SK-N-SH (cell line): Measurements from ENCODE around the gene DDX24. TPM values are rescaled to one million over a fixed set of nuclear protein-coding genes. Genes with fewer than 3 reads are reported as not detected.

Source experiments
- CTCF ChIA-PET: fragments of 300-600, 350-600 bp; formaldehyde crosslinking; extraction: SDS; loops from one replicate; lab custom pipeline; 2021; lab: Yijun Ruan, JAX
- POLR2A ChIA-PET: fragments of 350-600 bp; sonication (Branson Sonifier 250); formaldehyde crosslinking; extraction: SDS; loops from one replicate; lab custom pipeline; 2020; ENCODE audit warnings: antibody characterized with exemption, inconsistent platforms; lab: Yijun Ruan, JAX
- DNase-seq: peaks from one replicate; pipeline ENCODE4 v3.0.0; 2012
- H2AFZ ChIP-seq: fragments of 200-600 bp; sonication (generic); 2 replicates; pipeline ENCODE4 v1.8.1; 2016; ENCODE audit warnings: antibody characterized with exemption, mild to moderate bottlenecking, low read depth
- H3F3A ChIP-seq: fragments of 200-600 bp; sonication (generic); replicated peaks from 2 replicates; pipeline ENCODE3; 2016; ENCODE audit warnings: antibody characterized with exemption, mild to moderate bottlenecking; ENCODE audit not compliant: insufficient read depth
- H3K27ac ChIP-seq, 2 experiments: fragments of 200-500 bp in 1 of 2; fragments of 200-600 bp in 1 of 2; sonication (Bioruptor generic) in 1 of 2; sonication (generic), shearing (Covaris generic) in 1 of 2; 2 replicates each; pipeline versions ENCODE4 v1.5.1 to v1.6.1; 2014 to 2016; ENCODE audit warnings: low read depth in 2 of 2, inconsistent platforms in 1 of 2, low read length in 1 of 2, mild to moderate bottlenecking in 1 of 2, mixed read lengths in 1 of 2
- H3K27me3 ChIP-seq: fragments of 200-600 bp; sonication (generic), shearing (Covaris generic); 2 replicates; pipeline ENCODE4 v1.6.1; 2016; ENCODE audit warnings: mixed run types; ENCODE audit not compliant: insufficient read depth
- H3K36me3 ChIP-seq, 2 experiments: fragments of 200-500 bp in 1 of 2; fragments of 200-600 bp in 1 of 2; sonication (Bioruptor generic) in 1 of 2; sonication (generic) in 1 of 2; replicated peaks in 1 of 2; 2 replicates each; pipeline versions ENCODE3 to v1.5.1; 2014 to 2016; ENCODE audit warnings: low read length in 1 of 2, mild to moderate bottlenecking in 1 of 2; ENCODE audit not compliant: insufficient read depth in 2 of 2, control insufficient read depth in 1 of 2
- H3K4me1 ChIP-seq, 2 experiments: fragments of 200-500 bp in 1 of 2; fragments of 200-600 bp in 1 of 2; sonication (Bioruptor generic) in 1 of 2; sonication (generic), shearing (Covaris generic) in 1 of 2; 2 replicates each; pipeline versions ENCODE4 v1.5.1 to v1.6.1; 2014 to 2016; ENCODE audit warnings: low read depth in 1 of 2, low read length in 1 of 2, mixed run types in 1 of 2; ENCODE audit not compliant: insufficient read depth in 2 of 2, control insufficient read depth in 1 of 2
- H3K4me2 ChIP-seq: fragments of 200-600 bp; sonication (generic), shearing (Covaris generic); 2 replicates; pipeline ENCODE4 v1.6.1; 2017; ENCODE audit warnings: mixed run types
- H3K4me3 ChIP-seq, 2 experiments: fragments of 200-500 bp in 1 of 2; fragments of 200-600 bp in 1 of 2; sonication (Bioruptor generic) in 1 of 2; sonication (generic), shearing (Covaris generic) in 1 of 2; 2 replicates each; pipeline versions ENCODE4 v1.5.1 to v1.8.1; 2014 to 2016; ENCODE audit warnings: low read depth in 2 of 2, inconsistent platforms in 1 of 2, low read length in 1 of 2, mild to moderate bottlenecking in 1 of 2, mixed read lengths in 1 of 2, moderate library complexity in 1 of 2
- H3K79me2 ChIP-seq: fragments of 200-600 bp; sonication (generic); 2 replicates; pipeline ENCODE4 v1.8.1; 2017; ENCODE audit warnings: mild to moderate bottlenecking; ENCODE audit not compliant: insufficient read depth
- H3K9ac ChIP-seq: fragments of 200-600 bp; sonication (generic); 2 replicates; pipeline ENCODE4 v1.6.1; 2017; ENCODE audit warnings: mixed run types
- H3K9me2 ChIP-seq: fragments of 200-600 bp; sonication (generic); 2 replicates; pipeline ENCODE4 v1.6.1; 2017; ENCODE audit warnings: mixed run types
- H3K9me3 ChIP-seq: fragments of 200-600 bp; sonication (generic); 2 replicates; pipeline ENCODE4 v1.6.1; 2017; ENCODE audit warnings: mixed run types, mild to moderate bottlenecking, moderate library complexity
- H4K20me1 ChIP-seq: fragments of 200-600 bp; sonication (generic); 2 replicates; pipeline ENCODE4 v1.6.1; 2017; ENCODE audit warnings: mild to moderate bottlenecking, mixed run types; ENCODE audit not compliant: insufficient read depth
- CTCF ChIP-seq: fragments of 200-600 bp; sonication (generic); IDR thresholded peaks from 2 replicates; pipeline ENCODE4 v1.6.1; 2017; ENCODE audit warnings: antibody characterized with exemption, mild to moderate bottlenecking, moderate library complexity
- ELF1 ChIP-seq: IDR thresholded peaks from 2 replicates; pipeline ENCODE4 v1.4.0; 2012
- FOXJ3 ChIP-seq: sonication (generic); formaldehyde crosslinking; IDR thresholded peaks from 2 replicates; pipeline ENCODE4 v1.5.1; 2020; ENCODE audit warnings: mild to moderate bottlenecking, missing genetic modification reagents
- FOXM1 ChIP-seq: IDR thresholded peaks from 2 replicates; pipeline ENCODE4 v1.4.0; 2012; ENCODE audit warnings: low read depth, mild to moderate bottlenecking
- GABPA ChIP-seq: IDR thresholded peaks from 2 replicates; pipeline ENCODE4 v1.4.0; 2012; ENCODE audit warnings: low read depth, mild to moderate bottlenecking
- GATA2 ChIP-seq: sonication (generic); formaldehyde crosslinking; IDR thresholded peaks from 2 replicates; pipeline ENCODE4 v1.5.0; 2020; ENCODE audit warnings: mild to moderate bottlenecking, missing genetic modification reagents
- JUND ChIP-seq: IDR thresholded peaks from 2 replicates; pipeline ENCODE4 v1.4.0; 2012
- MAX ChIP-seq: IDR thresholded peaks from 2 replicates; pipeline ENCODE4 v1.4.0; 2012; ENCODE audit warnings: low read depth
- MXI1 ChIP-seq: IDR thresholded peaks from 2 replicates; pipeline ENCODE4 v1.6.1; 2012; ENCODE audit warnings: mild to moderate bottlenecking, low read depth, low read length, improper control_type of control experiment
- NFIC ChIP-seq: IDR thresholded peaks from 2 replicates; pipeline ENCODE4 v1.4.0; 2012; ENCODE audit warnings: borderline replicate concordance
- NRF1 ChIP-seq: IDR thresholded peaks from 2 replicates; pipeline ENCODE4 v1.6.1; 2012; ENCODE audit warnings: low read depth, mild to moderate bottlenecking, low read length
- PBX3 ChIP-seq: IDR thresholded peaks from 2 replicates; pipeline ENCODE4; 2012
- POLR2AphosphoS5 ChIP-seq: IDR thresholded peaks from 2 replicates; pipeline ENCODE4 v1.6.1; 2012; ENCODE audit warnings: low read depth, low read length
- RAD21 ChIP-seq: IDR thresholded peaks from 2 replicates; pipeline ENCODE4 v1.6.1; 2012; ENCODE audit warnings: mild to moderate bottlenecking, low read length
- RCOR1 ChIP-seq: fragments of 150-350 bp; IDR thresholded peaks from 2 replicates; pipeline ENCODE4 v1.6.1; 2017; ENCODE audit warnings: antibody characterized with exemption, low read length
- REST ChIP-seq: IDR thresholded peaks from 2 replicates; pipeline ENCODE4 v1.6.1; 2012; ENCODE audit warnings: mild to moderate bottlenecking, low read depth, low read length, moderate library complexity
- RFX5 ChIP-seq: IDR thresholded peaks from 2 replicates; pipeline ENCODE4 v1.6.1; 2012; ENCODE audit warnings: mild to moderate bottlenecking, improper control_type of control experiment, low read length
- TEAD4 ChIP-seq: IDR thresholded peaks from 2 replicates; pipeline ENCODE4 v1.4.0; 2012; ENCODE audit warnings: mild to moderate bottlenecking, borderline replicate concordance; ENCODE audit not compliant: insufficient read depth
- YY1 ChIP-seq: IDR thresholded peaks from 2 replicates; pipeline ENCODE4 v1.4.0; 2012; ENCODE audit warnings: low read depth, mild to moderate bottlenecking
- WGBS: methylation state at CpG from one replicate; pipeline ENCODE4 v1.1.6; 2017; ENCODE audit warnings: low lambda C conversion rate; 5-methylcytosine and 5-hydroxymethylcytosine counted together
- polyA plus RNA-seq, 3 experiments: library from polyadenylated mRNA; depleted of rRNA; stranded (reverse); fragments of >200 nt; gene quantifications; 2 replicates each; pipeline ENCODE4 v1.2.3, GENCODE V29; 2012

Gene DDX24
- polyA plus RNA-seq, 1 of the 3 experiments (the other 2 are of a cell fraction), result 108 TPM

GRCh38 chr14:94117856-94118255 is 36.9 kb upstream of the DDX24 start:
- H3K4me1 ChIP-seq, result peaks cover 0 to 33% of the 10 kb centered on the region in 2 experiments; a peak in 1 of 4 replicates
- DNase-seq, result no peak
- H3K27ac ChIP-seq, result no peak overlapping the region
- no peaks in the 10 kb centered on the region for H3K36me3 ChIP-seq
- H3F3A ChIP-seq, result no peaks in the 10 kb centered on the region
- ChIA-PET CTCF (interaction anchor here (0.8 to 1.4 kb wide), 5 partner anchors 11 to 82 kb away, joined by 3 to 7 read pairs (median 4); no protein-coding TSS in a partner anchor), POLR2A (no interaction called here)
- H3K27me3 ChIP-seq, result no peaks in the 10 kb centered on the region
- WGBS, result 43% methylated on average over 9 of the region's 9 CpGs
- H2AFZ ChIP-seq, result no peak overlapping the region
- no peak overlapping the region for H3K4me3 ChIP-seq
- no peaks in the 10 kb centered on the region for H3K9me2 ChIP-seq
- no peaks in the 10 kb centered on the region for H4K20me1 ChIP-seq
- H3K79me2 ChIP-seq, result no peaks in the 10 kb centered on the region
- TF ChIP-seq NRF1 (no peak), RCOR1 (no peak), FOXM1 (no peak), TEAD4 (no peak), REST (no peak), MAX (no peak), YY1 (no peak), RFX5 (no peak), FOXJ3 (CRISPR knock-in tag) (no peak), ELF1 (no peak)
- no peak overlapping the region for H3K9ac ChIP-seq
- no peaks in the 10 kb centered on the region for H3K9me3 ChIP-seq
- H3K4me2 ChIP-seq, result no peak overlapping the region

- Histone ChIP-seq H3F3A (no peaks in the 10 kb centered on the region), H3K4me1 (peaks cover 0 to 38% of the 10 kb centered on the region in 2 experiments; a peak in 1 of 4 replicates), H3K36me3 (no peaks in the 10 kb centered on the region), H3K9ac (no peak overlapping the region), H3K9me3 (no peaks in the 10 kb centered on the region), H4K20me1 (no peaks in the 10 kb centered on the region), H3K27ac (no peak overlapping the region), H3K27me3 (no peaks in the 10 kb centered on the region), H3K4me3 (no peak overlapping the region), H2AFZ (no peak overlapping the region), H3K4me2 (no peak overlapping the region), H3K9me2 (no peaks in the 10 kb centered on the region), H3K79me2 (no peaks in the 10 kb centered on the region)
- ChIA-PET CTCF (interaction anchor here (1.6 kb wide), 1 partner anchor 13 kb away, joined by 5 read pairs; the partner anchor contains the start of gene IFI27L2), POLR2A (no interaction called here)
- TF ChIP-seq GATA2 (no peak), MXI1 (no peak), JUND (no peak), CTCF (no peak), TEAD4 (no peak), GABPA (no peak), RAD21 (no peak), POLR2AphosphoS5 (no peak), NFIC (no peak), PBX3 (no peak), NRF1 (no peak)
- DNase-seq, result no peak
- WGBS, result 73% methylated on average over 10 of the region's 10 CpGs
Measured at GRCh38 chr14:94116701-94117100, 35.7 kb upstream of the DDX24 start.
